CD14-positive monocyte (primary cell): Measurements from ENCODE around the gene CCDC33. TPM values are rescaled to one million over a fixed set of nuclear protein-coding genes. Genes with fewer than 3 reads are reported as not detected.

Experiments used
- DNase-seq, 3 donors: peaks; one replicate each; pipeline ENCODE4 v3.0.0-alpha.2; 2011 to 2022
- H2AFZ ChIP-seq: 2 replicates; pipeline ENCODE4 v1.6.0; 2012; ENCODE audit warnings: mild to moderate bottlenecking, low read depth, low read length, inconsistent platforms; ENCODE audit not compliant: insufficient read depth, poor library complexity, severe bottlenecking
- H3K27ac ChIP-seq, 2 donors: 1 replicate in 1 of 2; 2 replicates in 1 of 2; pipeline ENCODE4 v1.5.1; 2012 to 2013; ENCODE audit warnings: low read length in 2 of 2, control low read depth in 1 of 2, inconsistent platforms in 1 of 2, low read depth in 1 of 2, mild to moderate bottlenecking in 1 of 2
- H3K27me3 ChIP-seq, 2 donors: one replicate each; pipeline versions ENCODE4 v1.6.0 to v1.6.1; 2011 to 2013; ENCODE audit warnings: low read length in 2 of 2; ENCODE audit not compliant: control insufficient read depth in 2 of 2, insufficient read depth in 2 of 2
- H3K36me3 ChIP-seq, 2 donors: replicated peaks in 1 of 2; 1 replicate in 1 of 2; 2 replicates in 1 of 2; pipeline versions ENCODE4 v1.5.1 to v1.6.1; 2012 to 2013; ENCODE audit warnings: low read length in 2 of 2, control low read depth in 1 of 2, inconsistent platforms in 1 of 2, mild to moderate bottlenecking in 1 of 2; ENCODE audit not compliant: insufficient read depth in 2 of 2, control insufficient read depth in 1 of 2
- H3K4me1 ChIP-seq, 2 donors: 1 replicate in 1 of 2; 2 replicates in 1 of 2; pipeline versions ENCODE4 v1.5.1 to v1.6.1; 2012 to 2013; ENCODE audit warnings: low read length in 2 of 2, control low read depth in 1 of 2, inconsistent platforms in 1 of 2, mild to moderate bottlenecking in 1 of 2, moderate library complexity in 1 of 2; ENCODE audit not compliant: insufficient read depth in 2 of 2, control insufficient read depth in 1 of 2
- H3K4me2 ChIP-seq: replicated peaks from 2 replicates; pipeline ENCODE3; 2012; ENCODE audit warnings: low read length, moderate library complexity, mild to moderate bottlenecking; ENCODE audit not compliant: poor library complexity, severe bottlenecking; ENCODE audit errors: extremely low read depth
- H3K4me3 ChIP-seq, 3 experiments: fragments of 200-600 bp in 1 of 3; sonication (generic) in 1 of 3; replicated peaks in 1 of 3; 1 replicate in 2 of 3; 2 replicates in 1 of 3; pipeline ENCODE4 v1.5.1; 2011 to 2013; ENCODE audit warnings: low read length in 3 of 3, mild to moderate bottlenecking in 3 of 3, control low read depth in 2 of 3, low read depth in 2 of 3, inconsistent platforms in 1 of 3, moderate library complexity in 1 of 3
- H3K79me2 ChIP-seq: 2 replicates; pipeline ENCODE4 v1.6.0; 2012; ENCODE audit warnings: mild to moderate bottlenecking, control low read depth, inconsistent platforms, low read length, moderate library complexity; ENCODE audit not compliant: insufficient read depth
- H3K9ac ChIP-seq: 2 replicates; pipeline ENCODE4 v1.6.0; 2017; ENCODE audit warnings: low read length, mild to moderate bottlenecking; ENCODE audit not compliant: insufficient read depth, poor library complexity, severe bottlenecking
- H3K9me3 ChIP-seq, 2 donors: replicated peaks in 1 of 2; 1 replicate in 1 of 2; 2 replicates in 1 of 2; pipeline versions ENCODE4 v1.5.1 to v1.6.1; 2012 to 2013; ENCODE audit warnings: low read length in 2 of 2, control low read depth in 1 of 2; ENCODE audit not compliant: control insufficient read depth in 1 of 2, insufficient read depth in 1 of 2
- H4K20me1 ChIP-seq: 2 replicates; pipeline ENCODE4 v1.6.0; 2012; ENCODE audit warnings: mild to moderate bottlenecking, low read length, control low read depth, moderate library complexity; ENCODE audit not compliant: insufficient read depth
- H3K27ac Mint-ChIP-seq, 7 donors: one replicate each; pipeline ENCODE4 v1.8.0; 2020; ENCODE audit warnings: mild to moderate bottlenecking in 7 of 7, mixed read lengths in 7 of 7, moderate library complexity in 6 of 7, inconsistent platforms in 2 of 7
- H3K27me3 Mint-ChIP-seq, 3 donors: one replicate each; pipeline ENCODE4 v1.8.0; 2021 to 2022; ENCODE audit warnings: low read depth in 3 of 3, mild to moderate bottlenecking in 3 of 3, mixed read lengths in 3 of 3, moderate library complexity in 3 of 3, inconsistent platforms in 1 of 3
- H3K36me3 Mint-ChIP-seq, 2 donors: one replicate each; pipeline ENCODE4 v1.8.0; 2020; ENCODE audit warnings: mixed read lengths in 2 of 2, inconsistent platforms in 1 of 2, mild to moderate bottlenecking in 1 of 2
- H3K4me1 Mint-ChIP-seq: one replicate; pipeline ENCODE4 v1.8.0; 2020; ENCODE audit warnings: mild to moderate bottlenecking, mixed read lengths
- H3K4me3 Mint-ChIP-seq, 2 donors: one replicate each; pipeline ENCODE4 v1.8.0; 2020; ENCODE audit warnings: mild to moderate bottlenecking in 2 of 2, mixed read lengths in 2 of 2, moderate library complexity in 1 of 2
- H3K9me3 Mint-ChIP-seq, 7 donors: one replicate each; pipeline ENCODE4 v1.8.0; 2020 to 2022; ENCODE audit warnings: mixed read lengths in 7 of 7, mild to moderate bottlenecking in 6 of 7, moderate library complexity in 6 of 7, inconsistent platforms in 2 of 7
- WGBS: methylation state at CpG from one replicate; pipeline ENCODE4 v1.1.5; 2013; ENCODE audit warnings: missing lambda C conversion rate; ENCODE audit not compliant: insufficient coverage; 5-methylcytosine and 5-hydroxymethylcytosine counted together
- intact Hi-C, 2 donors: fragments of 100-400 bp; cut with micrococcal nuclease; formaldehyde crosslinking; loops; one replicate each; pipeline versions ENCODE4 v1.15.0 to v1.15.1; 2023
- polyA plus RNA-seq, 3 donors: library from polyadenylated mRNA; depleted of rRNA in 1 of 3; unstranded in 2 of 3; stranded (reverse) in 1 of 3; fragments of 300-500 nt in 2 of 3; fragments of >200 nt in 1 of 3; fragmentation: Illumina TruSeq in 2 of 3; gene quantifications; 1 replicate in 2 of 3; 2 replicates in 1 of 3; pipeline ENCODE4 v1.2.3, GENCODE V29; 2012 to 2021
- TF ChIP-seq, protein P1 (sequence below): fragments of 200-600 bp; IDR thresholded peaks from one replicate; pipeline ENCODE4 v1.8.0; 2022; ENCODE audit warnings: antibody characterized with exemption, mild to moderate bottlenecking

The CCDC33 gene
- polyA plus RNA-seq, 3 donors, result not detected

DNA sequence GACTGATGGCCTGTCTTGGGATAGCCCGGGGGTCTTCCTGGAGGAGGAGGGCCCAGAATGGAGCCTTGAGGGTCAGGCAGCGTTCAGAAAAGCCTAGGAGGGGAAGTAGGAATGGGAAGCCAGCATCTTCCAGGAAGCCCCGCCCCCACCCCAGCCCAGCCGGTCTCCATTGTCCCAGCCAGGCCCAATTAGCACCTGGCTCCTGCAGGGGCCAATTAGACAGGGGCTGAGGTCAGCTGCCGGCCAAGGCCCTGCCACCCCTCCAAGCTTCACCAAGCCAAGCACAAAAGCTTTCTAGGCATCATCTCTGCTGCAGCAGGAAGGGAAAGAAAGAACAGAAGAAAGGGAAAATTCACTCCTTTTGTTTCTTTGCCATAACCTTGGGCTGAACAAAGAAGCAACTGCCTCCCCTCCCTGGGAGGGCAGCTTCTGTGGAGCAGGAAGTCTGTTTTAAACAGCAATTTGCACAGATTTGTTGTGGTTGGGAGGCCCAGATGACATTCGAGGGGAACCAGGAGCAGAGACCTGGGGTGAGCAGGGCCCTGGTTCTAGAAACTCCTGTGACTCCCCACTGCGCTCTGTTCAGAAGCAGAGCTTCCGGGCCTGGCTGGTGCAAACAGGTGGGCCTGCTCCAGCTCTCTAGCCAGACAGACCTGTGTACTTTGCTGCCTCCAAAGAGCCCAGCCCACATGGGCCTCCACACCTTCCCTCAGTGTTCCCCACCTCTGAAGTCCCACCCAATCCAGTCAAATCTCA, 83.6 kb downstream of the CCDC33 start:
- WGBS, result 29% methylated on average over 3 of the region's 8 CpGs
- intact Hi-C loops, result loop anchor here (5.0 to 10.0 kb wide), 3 partner anchors 192 to 347 kb away; no protein-coding TSS in a partner anchor
- no peaks in the 10 kb centered on the region for H3K9me3 Mint-ChIP-seq
- H3K4me2 ChIP-seq, result no peak overlapping the region
- H3K27me3 ChIP-seq, result no peaks in the 10 kb centered on the region
- no peak overlapping the region for H3K27ac ChIP-seq
- H3K4me1 ChIP-seq, result peaks cover 0 to 15% of the 10 kb centered on the region in 2 donors
- peaks cover 8% of the 10 kb centered on the region for H3K4me1 Mint-ChIP-seq
- no peaks in the 10 kb centered on the region for H3K79me2 ChIP-seq
- no peak overlapping the region for H3K9ac ChIP-seq
- H2AFZ ChIP-seq, result no peak overlapping the region
- TF ChIP-seq, protein P1, sequence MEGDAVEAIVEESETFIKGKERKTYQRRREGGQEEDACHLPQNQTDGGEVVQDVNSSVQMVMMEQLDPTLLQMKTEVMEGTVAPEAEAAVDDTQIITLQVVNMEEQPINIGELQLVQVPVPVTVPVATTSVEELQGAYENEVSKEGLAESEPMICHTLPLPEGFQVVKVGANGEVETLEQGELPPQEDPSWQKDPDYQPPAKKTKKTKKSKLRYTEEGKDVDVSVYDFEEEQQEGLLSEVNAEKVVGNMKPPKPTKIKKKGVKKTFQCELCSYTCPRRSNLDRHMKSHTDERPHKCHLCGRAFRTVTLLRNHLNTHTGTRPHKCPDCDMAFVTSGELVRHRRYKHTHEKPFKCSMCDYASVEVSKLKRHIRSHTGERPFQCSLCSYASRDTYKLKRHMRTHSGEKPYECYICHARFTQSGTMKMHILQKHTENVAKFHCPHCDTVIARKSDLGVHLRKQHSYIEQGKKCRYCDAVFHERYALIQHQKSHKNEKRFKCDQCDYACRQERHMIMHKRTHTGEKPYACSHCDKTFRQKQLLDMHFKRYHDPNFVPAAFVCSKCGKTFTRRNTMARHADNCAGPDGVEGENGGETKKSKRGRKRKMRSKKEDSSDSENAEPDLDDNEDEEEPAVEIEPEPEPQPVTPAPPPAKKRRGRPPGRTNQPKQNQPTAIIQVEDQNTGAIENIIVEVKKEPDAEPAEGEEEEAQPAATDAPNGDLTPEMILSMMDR, result no peak
- no peaks in the 10 kb centered on the region for H4K20me1 ChIP-seq
- no peak for DNase-seq
- H3K36me3 Mint-ChIP-seq, result no peaks in the 10 kb centered on the region
- no peak overlapping the region for H3K4me3 Mint-ChIP-seq
- peaks cover 2 to 17% (median 3%) of the 10 kb centered on the region in 3 donors for H3K27me3 Mint-ChIP-seq
- H3K36me3 ChIP-seq, result no peaks in the 10 kb centered on the region
- no peak overlapping the region for H3K4me3 ChIP-seq
- no peaks in the 10 kb centered on the region for H3K9me3 ChIP-seq
- no peak overlapping the region for H3K27ac Mint-ChIP-seq

GRCh38 chr15:74320352-74321247, 84.5 kb downstream of the CCDC33 start:
- WGBS, result 67% methylated on average over 4 of the region's 10 CpGs
- H4K20me1 ChIP-seq, result no peaks in the 10 kb centered on the region
- peaks cover 3 to 15% (median 5%) of the 10 kb centered on the region in 3 donors for H3K27me3 Mint-ChIP-seq
- no peak overlapping the region for H2AFZ ChIP-seq
- H3K36me3 Mint-ChIP-seq, result no peaks in the 10 kb centered on the region
- no peak overlapping the region for H3K4me3 Mint-ChIP-seq
- H3K27me3 ChIP-seq, result no peaks in the 10 kb centered on the region
- no peak overlapping the region for H3K4me2 ChIP-seq
- no peak overlapping the region for H3K27ac ChIP-seq
- TF ChIP-seq, protein P1, result peak; percentile 12
- H3K79me2 ChIP-seq, result no peaks in the 10 kb centered on the region
- DNase-seq, result no peak
- H3K27ac Mint-ChIP-seq, result no peak overlapping the region
- H3K4me1 ChIP-seq, result peaks cover 0 to 15% of the 10 kb centered on the region in 2 donors
- H3K36me3 ChIP-seq, result no peaks in the 10 kb centered on the region
- H3K9ac ChIP-seq, result no peak overlapping the region
- H3K4me3 ChIP-seq, result no peak overlapping the region
- intact Hi-C loops, result loop anchor here (5.0 to 10.0 kb wide), 3 partner anchors 193 to 348 kb away; no protein-coding TSS in a partner anchor
- no peaks in the 10 kb centered on the region for H3K9me3 Mint-ChIP-seq
- H3K9me3 ChIP-seq, result no peaks in the 10 kb centered on the region
- peaks cover 5% of the 10 kb centered on the region for H3K4me1 Mint-ChIP-seq
